K562 (cell line): ENCODE measurements around the gene CCNL2. TPM values are rescaled to one million over a fixed set of nuclear protein-coding genes. Genes with fewer than 3 reads are reported as not detected.

Source experiments
- ATAC-seq: fragments of 200-7000 bp; cut with Tn5 transposase; 3 replicates; pipeline ENCODE4 v1.9.1; 2020; ENCODE audit warnings: moderate library complexity
- BruUV-seq: library from RNA; stranded (reverse); fragments of 400-500 nt; replicated peaks from 2 replicates; lab custom pipeline; 2021; lab: Mats Ljungman, UMichigan
- CTCF ChIA-PET: fragments of 300-600 bp; formaldehyde crosslinking; extraction: SDS; loops from one replicate; lab custom pipeline; 2021; ENCODE audit warnings: low intra/inter-chr PET ratio; lab: Yijun Ruan, JAX
- POLR2A ChIA-PET: fragments of 300-600, 350-650 bp; sonication (Branson Sonifier 250); formaldehyde crosslinking; extraction: SDS; loops from one replicate; lab custom pipeline; 2021; ENCODE audit warnings: antibody characterized with exemption, inconsistent platforms; lab: Yijun Ruan, JAX
- DNase-seq, 4 experiments: peaks; one replicate each; pipeline versions ENCODE4 v3.0.0 to v3.0.0-alpha.2; 2011 to 2018; ENCODE audit warnings: low spot score in 3 of 4, mixed read lengths in 3 of 4; ENCODE audit errors: extremely low read depth in 1 of 4
- FAIRE-seq: peaks from 2 replicates; lab custom pipeline; 2011; peaks lifted over from hg19 to GRCh38; lab: Jason Lieb, UNC
- H2AFZ ChIP-seq: 2 replicates; pipeline ENCODE4 v1.6.0; 2011; ENCODE audit warnings: low read depth, low read length, control low read depth, inconsistent platforms
- H3K27ac ChIP-seq: fragments of 200-600 bp; 3 replicates; pipeline ENCODE4 v1.8.0; 2011; ENCODE audit warnings: low read depth, mild to moderate bottlenecking, control low read depth, inconsistent platforms, low read length, moderate library complexity, mixed read lengths; ENCODE audit errors: extremely low read depth
- H3K27me3 ChIP-seq, 2 experiments: fragments of 300-600 bp in 1 of 2; 2 replicates in 1 of 2; 3 replicates in 1 of 2; pipeline versions ENCODE4 v1.6.0 to v1.8.0; 2011; ENCODE audit warnings: inconsistent platforms in 2 of 2, low read length in 2 of 2, mild to moderate bottlenecking in 1 of 2, mixed read lengths in 1 of 2, moderate library complexity in 1 of 2; ENCODE audit not compliant: control insufficient read depth in 2 of 2, insufficient read depth in 2 of 2
- H3K36me3 ChIP-seq: fragments of 300-600 bp; 3 replicates; pipeline ENCODE4 v1.8.0; 2011; ENCODE audit warnings: mild to moderate bottlenecking, low read length, inconsistent platforms; ENCODE audit not compliant: control insufficient read depth, insufficient read depth
- H3K4me1 ChIP-seq, 2 experiments: fragments of 200-600 bp in 1 of 2; replicated peaks in 1 of 2; 2 replicates in 1 of 2; 3 replicates in 1 of 2; pipeline versions ENCODE4 v1.5.1 to v1.8.0; 2011; ENCODE audit warnings: inconsistent platforms in 2 of 2, low read length in 2 of 2, mild to moderate bottlenecking in 1 of 2, mixed read lengths in 1 of 2, moderate library complexity in 1 of 2; ENCODE audit not compliant: control insufficient read depth in 2 of 2, insufficient read depth in 2 of 2
- H3K4me2 ChIP-seq: 2 replicates; pipeline ENCODE4 v1.6.1; 2011; ENCODE audit warnings: low read length, control low read depth, inconsistent platforms, mixed read lengths; ENCODE audit not compliant: insufficient read depth
- H3K4me3 ChIP-seq: fragments of 200-600 bp; sonication (generic), shearing (Covaris generic); 2 replicates; pipeline ENCODE4 v1.5.1; 2016; ENCODE audit warnings: control low read depth, inconsistent platforms
- H3K79me2 ChIP-seq: fragments of 200-600 bp; 3 replicates; pipeline ENCODE4 v1.8.0; 2011; ENCODE audit warnings: low read length, inconsistent platforms; ENCODE audit not compliant: control insufficient read depth, insufficient read depth
- H3K9ac ChIP-seq, 2 experiments: 2 replicates each; pipeline versions ENCODE4 v1.6.0 to v1.6.1; 2011; ENCODE audit warnings: low read depth in 2 of 2, low read length in 2 of 2, control low read depth in 1 of 2, inconsistent platforms in 1 of 2, mild to moderate bottlenecking in 1 of 2, mixed read lengths in 1 of 2; ENCODE audit not compliant: insufficient read depth in 1 of 2
- H3K9me1 ChIP-seq: one replicate; pipeline ENCODE4 v1.6.0; 2011; ENCODE audit warnings: inconsistent platforms, mild to moderate bottlenecking, low read length, moderate library complexity; ENCODE audit not compliant: control insufficient read depth, insufficient read depth
- H3K9me3 ChIP-seq: replicated peaks from 2 replicates; pipeline ENCODE4 v1.5.1; 2011; ENCODE audit warnings: low read depth, low read length, inconsistent platforms; ENCODE audit not compliant: control insufficient read depth, insufficient read depth
- H4K20me1 ChIP-seq: replicated peaks from 2 replicates; pipeline ENCODE4 v1.6.1; 2011; ENCODE audit warnings: low read length, inconsistent platforms, mixed read lengths; ENCODE audit not compliant: control insufficient read depth, insufficient read depth
- DACH1 ChIP-seq: fragments of 450-650 bp; IDR thresholded peaks from 2 replicates; pipeline ENCODE4 v1.6.1; 2018; ENCODE audit not compliant: partially characterized antibody
- ETV5 ChIP-seq: sonication (generic); formaldehyde crosslinking; IDR thresholded peaks from 2 replicates; pipeline ENCODE4 v1.4.0; 2020; ENCODE audit warnings: low read depth, mild to moderate bottlenecking, missing genetic modification reagents
- HNRNPUL1 ChIP-seq: fragments of 200-400 bp; formaldehyde crosslinking; IDR thresholded peaks from 2 replicates; pipeline ENCODE4 v1.6.1; 2017; ENCODE audit warnings: low read length
- LCOR ChIP-seq: sonication (generic); formaldehyde crosslinking; IDR thresholded peaks from 2 replicates; pipeline ENCODE4 v1.8.0; 2022; ENCODE audit warnings: mild to moderate bottlenecking, missing genetic modification reagents
- MECOM ChIP-seq: fragments of 250-450 bp; sonication (Bioruptor Pico); IDR thresholded peaks from 2 replicates; pipeline ENCODE4 v1.8.0; 2022; ENCODE audit warnings: inconsistent platforms
- PRPF4 ChIP-seq: fragments of 200-400 bp; formaldehyde crosslinking; IDR thresholded peaks from one replicate; pipeline ENCODE4 v1.6.1; 2017; ENCODE audit warnings: low read length, low read depth, mild to moderate bottlenecking; ENCODE audit not compliant: insufficient read depth, poor library complexity, severe bottlenecking
- RBM39 ChIP-seq: fragments of 200-400 bp; formaldehyde crosslinking; optimal IDR thresholded peaks from 2 replicates; pipeline ENCODE3; 2018; ENCODE audit warnings: low read depth, low read length
- XRCC3 ChIP-seq: fragments of 450-650 bp; IDR thresholded peaks from 2 replicates; pipeline ENCODE4 v1.6.1; 2017; ENCODE audit warnings: mild to moderate bottlenecking, moderate library complexity
- WGBS: fragments of 100-300 bp; shearing (Covaris generic); methylation state at CpG from one replicate; pipeline ENCODE4 v1.1.6; 2016; ENCODE audit warnings: low coverage, mixed read lengths; ENCODE audit not compliant: insufficient coverage; ENCODE audit errors: missing lambda C conversion rate; 5-methylcytosine and 5-hydroxymethylcytosine counted together
- in situ Hi-C: fragments of 300-500 bp; cut with MboI; formaldehyde crosslinking; loops from 4 replicates; pipeline ENCODE4 v1.15.0; 2018; ENCODE audit warnings: inconsistent platforms, mixed read lengths
- intact Hi-C: fragments of 100-400 bp; cut with micrococcal nuclease; formaldehyde crosslinking; loops from 2 replicates; pipeline ENCODE4 v1.14.2; 2022
- polyA plus RNA-seq, 8 experiments: library from polyadenylated mRNA; depleted of rRNA in 4 of 8; stranded (reverse) in 5 of 8; unstranded in 3 of 8; fragments of >200 nt; fragmentation: Nextera tagmentation in 2 of 8; fragmentation: Illumina TruSeq in 1 of 8; extraction: Ambion mirVana in 2 of 8; extraction: Trizol in 1 of 8; gene quantifications; 2 replicates each; pipeline versions ENCODE4 v1.2.1 to v1.2.3, GENCODE V29; 2011 to 2014; ENCODE audit warnings: inconsistent platforms in 1 of 8, missing spikeins in 1 of 8
- total RNA-seq, 7 experiments: library from RNA; depleted of rRNA in 6 of 7; stranded (reverse); fragments of >200 nt in 6 of 7; fragmentation: Illumina TruSeq in 2 of 7; extraction: Trizol in 2 of 7; gene quantifications; 2 replicates each; pipeline versions ENCODE4 v1.2.1 to v1.2.3, GENCODE V29; 2011 to 2021; ENCODE audit warnings: low replicate concordance in 1 of 7
- TF ChIP-seq, protein P1 (sequence below): IDR thresholded peaks from 2 replicates; pipeline ENCODE4 v1.6.1; 2011; ENCODE audit not compliant: insufficient read length; ENCODE audit errors: extremely low read depth
- TF ChIP-seq, protein P2 (sequence below), 2 experiments: IDR thresholded peaks; 2 replicates each; pipeline ENCODE4 v1.6.1; 2011; ENCODE audit warnings: borderline replicate concordance in 1 of 2, control low read depth in 1 of 2, low read depth in 1 of 2, low read length in 1 of 2, mild to moderate bottlenecking in 1 of 2, mixed read lengths in 1 of 2, moderate library complexity in 1 of 2; ENCODE audit not compliant: insufficient read depth in 1 of 2, insufficient read length in 1 of 2, poor library complexity in 1 of 2, severe bottlenecking in 1 of 2; ENCODE audit errors: extremely low read depth in 1 of 2
- TF ChIP-seq, protein P3 (sequence below): fragments of 250-450 bp; sonication (Bioruptor Pico); IDR thresholded peaks from 2 replicates; pipeline ENCODE4 v1.5.0; 2021; ENCODE audit warnings: mild to moderate bottlenecking, moderate library complexity
- TF ChIP-seq, protein P4 (sequence below), 2 experiments: fragments of 450-650 bp; conservative IDR thresholded peaks; 2 replicates each; pipeline ENCODE4 v1.6.1; 2017; ENCODE audit warnings: mild to moderate bottlenecking in 2 of 2, moderate library complexity in 2 of 2
- TF ChIP-seq, protein P5 (sequence below): fragments of 250-450 bp; sonication (Bioruptor Pico); IDR thresholded peaks from 2 replicates; pipeline ENCODE4 v1.8.0; 2021; ENCODE audit warnings: moderate library complexity, mild to moderate bottlenecking, inconsistent platforms
- TF ChIP-seq, protein P6 (sequence below): sonication (generic); formaldehyde crosslinking; IDR thresholded peaks from 2 replicates; pipeline ENCODE4 v1.8.1; 2023; ENCODE audit warnings: mild to moderate bottlenecking, missing genetic modification reagents

CCNL2 gene
- total and polyA plus RNA-seq, 9 of the 15 experiments (the other 6 are each of a cell fraction or from before 2014, with no cell fraction given), result 2.8 to 287 (median 94.5) TPM

DNA sequence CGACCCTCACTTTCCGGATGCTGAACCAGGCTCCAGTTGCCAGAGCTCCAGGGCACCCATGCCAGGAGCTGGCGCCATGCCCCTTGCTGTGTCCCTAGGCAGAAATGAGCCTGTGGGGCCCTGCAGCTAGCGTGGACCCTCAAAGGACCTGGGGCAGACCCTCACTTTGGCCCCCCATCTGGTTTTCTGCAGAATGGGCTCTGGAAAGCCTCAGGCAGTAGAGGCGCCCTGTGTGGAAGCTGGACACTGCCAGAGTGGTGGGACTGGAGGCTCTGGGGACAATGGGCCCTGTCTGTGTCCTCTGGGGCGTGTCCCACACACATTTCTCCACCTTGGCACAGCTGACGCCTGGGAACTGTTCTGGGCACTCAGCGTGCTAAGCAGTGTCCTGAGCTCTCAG is 17.8 kb downstream of the CCNL2 start:
- Histone ChIP-seq H2AFZ (no peak overlapping the region), H3K9ac (peak overlapping the region in 1 of 2 experiments; percentile 79; a peak in 2 of 4 replicates), H3K9me3 (peaks cover 2% of the 10 kb centered on the region; the same call in 1 of the 2 replicates), H3K4me1 (peaks cover 4 to 27% of the 10 kb centered on the region in 2 experiments; a peak in 3 of 5 replicates), H4K20me1 (no peaks in the 10 kb centered on the region), H3K27ac (no peak overlapping the region), H3K9me1 (no peaks in the 10 kb centered on the region), H3K4me2 (no peak overlapping the region), H3K79me2 (no peaks in the 10 kb centered on the region; the same call in 2 of the 3 replicates), H3K36me3 (peaks cover 14% of the 10 kb centered on the region), H3K27me3 (no peaks in the 10 kb centered on the region), H3K4me3 (no peak overlapping the region)
- in situ Hi-C loops (no loop called here), intact Hi-C loops (no loop called here)
- CTCF ChIA-PET, result no interaction called here
- FAIRE-seq (no peak), ATAC-seq (no peak), DNase-seq (no peak)
- 80% methylated on average over 8 of the region's 8 CpGs for WGBS
- BruUV-seq, result no TSS peak
- TF ChIP-seq, protein P1, sequence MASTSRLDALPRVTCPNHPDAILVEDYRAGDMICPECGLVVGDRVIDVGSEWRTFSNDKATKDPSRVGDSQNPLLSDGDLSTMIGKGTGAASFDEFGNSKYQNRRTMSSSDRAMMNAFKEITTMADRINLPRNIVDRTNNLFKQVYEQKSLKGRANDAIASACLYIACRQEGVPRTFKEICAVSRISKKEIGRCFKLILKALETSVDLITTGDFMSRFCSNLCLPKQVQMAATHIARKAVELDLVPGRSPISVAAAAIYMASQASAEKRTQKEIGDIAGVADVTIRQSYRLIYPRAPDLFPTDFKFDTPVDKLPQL, result no peak
- TF ChIP-seq, protein P2, sequence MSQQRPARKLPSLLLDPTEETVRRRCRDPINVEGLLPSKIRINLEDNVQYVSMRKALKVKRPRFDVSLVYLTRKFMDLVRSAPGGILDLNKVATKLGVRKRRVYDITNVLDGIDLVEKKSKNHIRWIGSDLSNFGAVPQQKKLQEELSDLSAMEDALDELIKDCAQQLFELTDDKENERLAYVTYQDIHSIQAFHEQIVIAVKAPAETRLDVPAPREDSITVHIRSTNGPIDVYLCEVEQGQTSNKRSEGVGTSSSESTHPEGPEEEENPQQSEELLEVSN (IDR thresholded peaks at IDR 0.05; ENCODE audit: borderline replicate concordance in 1 of 2, extremely low read depth in 1 of 2, insufficient read depth in 1 of 2, insufficient read length in 1 of 2, low read depth in 1 of 2, low read length in 1 of 2, poor library complexity in 1 of 2, severe bottlenecking in 1 of 2), result no peak
- TF ChIP-seq PRPF4 (no peak), DACH1 (no peak), RBM39 (no peak), ETV5 (CRISPR knock-in tag) (no peak), HNRNPUL1 (no peak), LCOR (no peak), XRCC3 (no peak), MECOM (CRISPR knock-in tag) (no peak)
- TF ChIP-seq, protein P3, sequence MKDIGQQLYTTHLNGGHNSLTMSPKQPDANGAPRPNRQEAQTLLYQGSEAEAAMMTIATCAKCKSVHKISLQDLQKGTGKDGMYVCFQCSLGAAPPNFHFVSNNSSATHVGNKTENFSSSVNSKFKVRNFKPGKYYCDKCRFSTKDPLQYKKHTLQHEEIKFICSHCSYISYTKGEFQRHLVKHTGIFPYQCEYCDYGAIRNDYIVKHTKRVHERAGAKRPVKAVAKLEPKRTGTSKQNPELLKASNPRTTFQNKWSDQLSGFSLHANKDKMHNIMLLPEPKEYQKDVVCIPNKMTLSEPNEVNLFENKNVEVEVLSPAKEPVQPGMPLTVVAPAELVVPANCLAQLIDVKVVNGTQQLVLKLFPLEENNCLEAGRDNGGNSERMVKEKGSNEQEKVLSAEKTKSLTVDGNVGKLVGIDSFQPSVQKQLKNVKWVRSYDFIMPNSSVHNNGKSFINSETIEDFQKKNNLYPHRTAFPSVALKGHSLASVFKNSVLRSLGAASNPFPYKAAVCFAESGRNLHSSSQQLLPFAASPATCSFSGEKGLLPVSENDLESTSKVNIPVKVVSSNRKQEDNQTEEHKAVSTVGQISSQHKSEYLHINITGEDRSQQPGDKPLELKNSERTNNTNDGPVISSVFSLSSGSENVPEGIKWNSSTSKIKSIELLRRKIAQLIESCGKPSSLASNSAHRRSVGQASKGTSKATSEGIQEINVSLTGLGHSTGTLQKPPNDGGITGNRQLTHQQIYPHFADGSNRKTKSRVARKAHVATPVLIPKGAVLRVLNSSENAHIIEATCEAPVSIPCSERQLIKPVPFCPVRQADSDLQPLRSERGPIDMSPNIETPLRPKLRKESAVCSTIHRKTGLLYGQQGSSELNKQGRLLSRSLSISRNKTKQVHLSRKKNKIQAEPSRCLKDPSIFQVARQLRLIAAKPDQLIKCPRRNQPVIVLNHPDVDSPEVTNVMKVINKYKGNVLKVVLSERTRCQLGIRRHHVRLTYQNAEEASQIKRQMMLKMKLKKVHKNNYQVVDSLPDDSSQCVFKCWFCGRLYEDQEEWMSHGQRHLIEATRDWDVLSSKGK (CRISPR knock-in tag), result no peak
- TF ChIP-seq, protein P4, sequence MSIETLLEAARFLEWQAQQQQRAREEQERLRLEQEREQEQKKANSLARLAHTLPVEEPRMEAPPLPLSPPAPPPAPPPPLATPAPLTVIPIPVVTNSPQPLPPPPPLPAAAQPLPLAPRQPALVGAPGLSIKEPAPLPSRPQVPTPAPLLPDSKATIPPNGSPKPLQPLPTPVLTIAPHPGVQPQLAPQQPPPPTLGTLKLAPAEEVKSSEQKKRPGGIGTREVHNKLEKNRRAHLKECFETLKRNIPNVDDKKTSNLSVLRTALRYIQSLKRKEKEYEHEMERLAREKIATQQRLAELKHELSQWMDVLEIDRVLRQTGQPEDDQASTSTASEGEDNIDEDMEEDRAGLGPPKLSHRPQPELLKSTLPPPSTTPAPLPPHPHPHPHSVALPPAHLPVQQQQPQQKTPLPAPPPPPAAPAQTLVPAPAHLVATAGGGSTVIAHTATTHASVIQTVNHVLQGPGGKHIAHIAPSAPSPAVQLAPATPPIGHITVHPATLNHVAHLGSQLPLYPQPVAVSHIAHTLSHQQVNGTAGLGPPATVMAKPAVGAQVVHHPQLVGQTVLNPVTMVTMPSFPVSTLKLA (conservative IDR thresholded peaks at IDR 0.05), result no peak
- TF ChIP-seq, protein P5, sequence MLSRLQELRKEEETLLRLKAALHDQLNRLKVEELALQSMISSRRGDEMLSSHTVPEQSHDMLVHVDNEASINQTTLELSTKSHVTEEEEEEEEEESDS (CRISPR knock-in tag), result no peak
- TF ChIP-seq, protein P6, sequence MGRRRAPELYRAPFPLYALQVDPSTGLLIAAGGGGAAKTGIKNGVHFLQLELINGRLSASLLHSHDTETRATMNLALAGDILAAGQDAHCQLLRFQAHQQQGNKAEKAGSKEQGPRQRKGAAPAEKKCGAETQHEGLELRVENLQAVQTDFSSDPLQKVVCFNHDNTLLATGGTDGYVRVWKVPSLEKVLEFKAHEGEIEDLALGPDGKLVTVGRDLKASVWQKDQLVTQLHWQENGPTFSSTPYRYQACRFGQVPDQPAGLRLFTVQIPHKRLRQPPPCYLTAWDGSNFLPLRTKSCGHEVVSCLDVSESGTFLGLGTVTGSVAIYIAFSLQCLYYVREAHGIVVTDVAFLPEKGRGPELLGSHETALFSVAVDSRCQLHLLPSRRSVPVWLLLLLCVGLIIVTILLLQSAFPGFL (CRISPR knock-in tag), result no peak
- POLR2A ChIA-PET, result interaction anchor here (0.9 kb wide), 1 partner anchor 9 kb away, joined by 3 read pairs; no protein-coding TSS in a partner anchor
